ENCODE measurements around the gene CD248.

CD248 gene

DNA sequence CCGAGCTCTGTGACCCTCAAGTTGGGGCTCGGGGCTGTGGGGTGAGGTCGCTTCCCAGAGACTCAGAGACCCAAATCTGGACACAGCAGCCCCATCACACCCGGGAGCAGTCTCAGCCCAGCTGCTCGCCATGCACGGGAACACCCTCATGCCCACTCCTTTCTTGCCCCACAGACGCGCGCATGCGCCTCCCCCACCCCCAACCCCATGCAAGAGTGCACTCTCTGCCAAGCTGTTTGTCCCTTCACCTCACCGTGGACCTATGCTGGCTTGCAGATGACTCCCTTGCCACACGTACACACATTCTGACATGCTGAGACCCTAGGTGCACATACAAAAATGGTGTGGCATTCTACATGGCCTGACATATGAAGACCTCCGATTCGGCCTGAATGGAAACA, 478 bp upstream of the CD248 start:
- peak overlapping the region; percentile 30 for H3K4me3 ChIP-seq (ENCODE audit: control insufficient read depth, low read depth, low read length)
- TF ChIP-seq, protein P1, sequence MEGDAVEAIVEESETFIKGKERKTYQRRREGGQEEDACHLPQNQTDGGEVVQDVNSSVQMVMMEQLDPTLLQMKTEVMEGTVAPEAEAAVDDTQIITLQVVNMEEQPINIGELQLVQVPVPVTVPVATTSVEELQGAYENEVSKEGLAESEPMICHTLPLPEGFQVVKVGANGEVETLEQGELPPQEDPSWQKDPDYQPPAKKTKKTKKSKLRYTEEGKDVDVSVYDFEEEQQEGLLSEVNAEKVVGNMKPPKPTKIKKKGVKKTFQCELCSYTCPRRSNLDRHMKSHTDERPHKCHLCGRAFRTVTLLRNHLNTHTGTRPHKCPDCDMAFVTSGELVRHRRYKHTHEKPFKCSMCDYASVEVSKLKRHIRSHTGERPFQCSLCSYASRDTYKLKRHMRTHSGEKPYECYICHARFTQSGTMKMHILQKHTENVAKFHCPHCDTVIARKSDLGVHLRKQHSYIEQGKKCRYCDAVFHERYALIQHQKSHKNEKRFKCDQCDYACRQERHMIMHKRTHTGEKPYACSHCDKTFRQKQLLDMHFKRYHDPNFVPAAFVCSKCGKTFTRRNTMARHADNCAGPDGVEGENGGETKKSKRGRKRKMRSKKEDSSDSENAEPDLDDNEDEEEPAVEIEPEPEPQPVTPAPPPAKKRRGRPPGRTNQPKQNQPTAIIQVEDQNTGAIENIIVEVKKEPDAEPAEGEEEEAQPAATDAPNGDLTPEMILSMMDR (IDR thresholded peaks at IDR 0.05; ENCODE audit: control insufficient read depth, insufficient read depth, low read depth, low read length, missing control alignments) = no peak
- DNase-seq (ENCODE audit: low read depth) = no peak

DNA sequence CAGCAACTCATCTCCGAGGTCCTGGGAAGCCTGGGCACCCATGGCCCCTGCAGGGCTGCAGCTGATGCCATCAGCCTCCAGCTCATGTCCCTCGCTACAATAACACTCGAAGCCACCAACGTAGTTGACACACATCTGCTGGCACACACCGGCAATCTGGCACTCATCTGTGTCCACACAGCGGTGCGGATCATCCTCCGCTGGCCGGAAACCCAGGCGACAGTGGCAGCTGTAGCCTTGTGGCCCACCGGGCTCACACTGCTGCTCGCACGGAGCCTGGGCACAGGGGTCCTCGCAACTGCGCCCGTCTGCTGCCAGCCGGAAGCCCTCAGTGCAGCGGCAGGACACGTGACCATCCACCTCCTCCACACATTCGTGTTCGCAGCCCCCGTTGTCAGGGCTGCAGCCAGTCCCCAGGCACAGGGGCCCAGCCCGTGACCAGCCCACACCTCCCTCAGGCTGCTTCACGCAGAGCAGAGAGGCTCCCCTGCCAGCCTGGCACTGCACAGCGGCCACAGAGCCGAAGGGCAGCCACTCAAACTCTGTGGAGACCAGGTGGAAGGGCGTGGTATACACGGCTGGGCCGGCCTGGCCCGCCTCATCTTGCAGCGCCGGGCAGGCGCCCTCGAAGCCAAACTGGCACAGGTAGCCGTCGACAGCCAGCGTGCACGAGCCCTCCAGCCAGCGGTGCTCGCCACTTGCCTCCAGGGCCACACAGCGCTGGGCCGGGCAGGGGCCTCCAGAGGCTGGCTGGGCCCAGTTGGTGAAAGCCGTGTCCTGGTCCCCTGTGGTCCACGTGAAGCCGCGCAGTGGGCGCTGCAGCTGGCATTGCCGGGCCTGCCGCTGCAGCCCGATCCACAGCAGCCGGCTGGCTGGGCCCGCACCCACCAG, 678 bp downstream of the CD248 start:
- H3K4me3 ChIP-seq (ENCODE audit: control insufficient read depth, low read depth, low read length) = peak overlapping the region; percentile 74
- TF ChIP-seq, protein P1 (IDR thresholded peaks at IDR 0.05; ENCODE audit: control insufficient read depth, insufficient read depth, low read depth, low read length, missing control alignments) = no peak
- no peak for DNase-seq (ENCODE audit: low read depth)

DNA sequence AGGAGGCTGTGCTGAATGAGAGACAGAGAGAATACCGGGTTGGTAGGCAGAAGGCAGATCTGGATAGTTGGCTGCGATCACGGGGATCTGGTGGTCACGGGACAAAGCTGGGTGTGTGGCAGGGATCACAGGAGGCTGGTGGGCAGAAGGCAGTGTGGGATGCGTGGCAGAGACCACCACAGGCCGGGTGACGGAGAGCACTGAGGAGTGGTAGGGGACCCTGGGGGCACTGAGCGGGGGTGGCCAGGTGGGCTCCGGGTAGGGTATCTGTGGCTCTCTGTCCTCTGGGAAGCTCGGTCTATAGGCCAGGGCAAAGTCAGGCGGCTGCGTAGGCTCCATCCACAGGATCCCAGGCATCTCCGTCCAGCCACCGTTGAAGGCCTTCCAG, 1.4 kb downstream of the CD248 start:
- TF ChIP-seq, protein P1 (IDR thresholded peaks at IDR 0.05; ENCODE audit: control insufficient read depth, insufficient read depth, low read depth, low read length, missing control alignments) = no peak
- H3K4me3 ChIP-seq (ENCODE audit: control insufficient read depth, low read depth, low read length) = peak overlapping the region; percentile 74
- no peak for DNase-seq (ENCODE audit: low read depth)

DNA sequence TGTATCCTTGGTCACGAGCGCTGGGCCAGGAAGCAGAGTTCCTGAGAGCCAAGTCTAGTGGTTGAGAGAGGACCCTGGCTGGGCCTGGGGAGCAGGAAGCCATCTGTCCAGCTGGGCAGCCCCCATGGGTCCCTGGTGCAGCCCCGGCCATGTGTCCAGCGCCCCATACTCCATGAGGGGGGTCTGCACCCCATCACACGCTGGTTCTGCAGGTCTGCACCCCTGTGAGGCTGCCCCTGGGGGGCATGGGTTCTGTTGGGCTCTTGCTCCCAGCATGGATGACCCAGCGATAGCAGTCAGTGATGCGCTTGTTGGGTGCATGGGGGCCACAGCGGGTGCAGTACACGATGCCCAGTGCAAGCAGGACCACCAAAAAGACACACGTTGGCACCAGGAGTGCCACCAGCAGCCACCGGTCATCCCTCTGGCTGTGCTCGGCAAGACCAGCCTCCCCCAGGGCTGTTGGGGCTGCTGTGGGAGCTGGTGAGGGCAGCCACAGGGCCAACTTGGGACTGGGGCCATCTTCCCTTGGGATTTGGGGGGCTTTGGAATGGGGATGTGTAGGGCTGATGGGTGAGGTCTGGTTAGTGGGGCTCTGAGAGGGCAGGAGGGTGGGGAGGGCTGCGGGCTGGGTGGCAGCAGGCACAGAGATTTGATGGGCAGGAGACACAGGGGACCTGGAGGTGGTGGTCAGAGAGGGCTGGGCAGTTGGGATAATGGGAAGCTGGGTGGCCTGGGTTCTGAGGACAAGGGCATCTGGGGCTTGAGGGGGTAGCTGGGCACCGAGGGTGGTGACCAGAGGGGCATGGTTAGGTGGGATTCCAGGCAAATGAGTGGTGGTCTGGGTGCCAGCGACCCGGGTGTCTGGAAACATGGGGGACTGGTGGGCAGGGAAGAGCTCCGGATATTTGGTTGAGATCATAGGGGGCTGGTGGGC, 2.0 kb downstream of the CD248 start:
- TF ChIP-seq, protein P1 (IDR thresholded peaks at IDR 0.05; ENCODE audit: control insufficient read depth, insufficient read depth, low read depth, low read length, missing control alignments) = no peak
- DNase-seq (ENCODE audit: low read depth) = no peak
- H3K4me3 ChIP-seq (ENCODE audit: control insufficient read depth, low read depth, low read length) = peak overlapping the region; percentile 74

DNA sequence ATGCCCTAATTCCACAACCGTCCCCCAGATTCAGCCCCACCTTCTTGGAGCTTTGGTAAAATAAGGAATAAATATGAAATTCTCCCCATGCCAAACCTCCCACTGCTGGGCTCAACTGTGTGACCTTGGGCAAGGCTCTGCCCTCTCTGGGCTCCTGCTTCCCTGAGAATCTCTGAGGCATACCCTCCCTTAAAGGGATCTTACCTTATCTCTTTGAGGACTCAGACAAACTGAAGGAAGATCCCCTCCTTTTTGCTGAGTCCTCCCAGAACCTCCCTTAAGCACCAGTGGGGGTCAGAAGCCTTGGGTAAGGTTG, 2.7 kb downstream of the CD248 start:
- TF ChIP-seq, protein P1 (IDR thresholded peaks at IDR 0.05; ENCODE audit: control insufficient read depth, insufficient read depth, low read depth, low read length, missing control alignments) = no peak
- no peak for DNase-seq (ENCODE audit: low read depth)
- H3K4me3 ChIP-seq (ENCODE audit: control insufficient read depth, low read depth, low read length) = peak overlapping the region; percentile 74

DNA sequence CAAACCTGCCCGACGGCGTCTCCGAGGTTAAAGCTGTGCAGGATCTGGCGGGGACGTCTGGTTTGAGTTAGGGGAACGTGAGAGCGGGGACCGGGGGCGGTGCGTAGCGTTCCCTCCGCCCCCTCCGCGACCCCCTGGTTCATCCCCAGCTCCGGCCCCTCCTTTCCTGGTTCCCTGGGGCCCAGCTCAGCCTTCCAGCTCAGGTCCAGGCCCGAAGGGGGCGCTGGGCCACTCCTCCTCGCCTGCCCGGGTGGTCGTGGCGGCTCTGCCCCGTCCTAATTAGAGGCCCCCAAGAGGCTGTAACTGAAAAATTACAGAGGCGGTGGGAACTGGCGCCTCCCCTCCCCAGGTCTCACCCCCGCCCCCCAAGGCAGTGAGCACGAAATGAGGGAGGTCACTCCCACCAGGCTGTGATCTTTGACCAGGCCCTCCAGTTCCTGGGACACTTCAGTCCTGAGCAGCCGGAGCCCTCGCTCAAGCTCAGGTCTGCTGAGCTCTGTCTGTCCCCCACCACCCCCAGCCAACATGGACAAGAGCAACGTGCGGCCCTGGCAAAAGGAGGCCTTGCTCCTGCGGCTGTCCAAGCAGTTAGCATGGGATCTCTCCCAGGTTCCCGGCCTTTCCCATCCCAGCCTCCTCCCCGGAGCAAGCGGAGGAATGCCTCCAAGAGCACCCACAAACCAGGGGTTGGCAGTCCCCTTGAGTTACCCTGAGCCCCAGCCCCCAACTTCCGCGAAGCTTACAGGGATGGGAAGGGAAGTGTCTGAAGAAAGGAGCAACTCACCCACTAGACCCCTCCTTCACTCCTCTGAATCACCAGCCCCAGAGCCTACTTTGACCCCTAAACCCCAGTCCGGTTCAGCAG, 3.3 kb downstream of the CD248 start:
- H3K4me3 ChIP-seq (ENCODE audit: control insufficient read depth, low read depth, low read length) = peak overlapping the region; percentile 74
- DNase-seq (ENCODE audit: low read depth) = no peak

More for the DNA sequence above, 3.3 kb downstream of the CD248 start:
- TF ChIP-seq, protein P1 (IDR thresholded peaks at IDR 0.05; ENCODE audit: control insufficient read depth, insufficient read depth, low read depth, low read length, missing control alignments) = peak; percentile 55

All from AG09309 (cell line).